ENCODE results near the gene RPL32. TPM values are rescaled to one million over a fixed set of nuclear protein-coding genes. Genes with fewer than 3 reads are reported as not detected.
A peak's percentile ranks its signal among the peaks of the same experiment; 100 is the strongest.

The RPL32 gene
- total and polyA plus RNA-seq, 9 of the 15 experiments (the other 6 are each of a cell fraction or from before 2014, with no cell fraction given) = 2,738 to 6,200 (median 4,286) TPM

DNA sequence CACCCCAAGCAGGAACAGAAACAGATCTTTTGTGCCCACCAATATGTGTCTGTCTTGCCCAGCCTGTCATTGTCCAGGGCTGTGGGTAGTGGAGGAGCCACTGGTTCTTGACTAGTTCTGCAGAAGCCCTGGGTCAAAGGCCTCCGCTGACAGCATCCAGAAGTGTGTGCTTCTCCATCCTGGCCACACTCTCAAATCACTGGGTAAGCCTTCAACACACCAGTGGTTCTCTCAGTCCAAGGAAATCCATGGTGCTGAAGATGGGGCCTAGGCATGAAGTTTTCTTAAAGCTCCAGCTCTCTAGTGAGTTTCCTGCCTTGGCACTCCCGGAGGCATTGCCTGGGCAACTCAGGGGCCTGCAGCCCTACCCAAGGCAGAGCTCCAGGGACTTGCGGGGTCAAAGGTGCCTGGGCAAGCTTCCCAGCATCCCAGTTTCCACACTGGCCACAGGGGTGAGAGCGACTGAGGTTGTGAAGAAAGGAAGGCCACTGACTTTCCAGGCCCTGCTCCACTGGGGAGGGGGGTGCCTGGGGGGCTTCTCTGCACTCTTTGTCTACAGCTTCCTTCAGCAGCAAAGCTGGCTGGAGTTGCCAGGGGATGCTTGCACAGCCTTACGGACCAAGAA is 37.9 kb upstream of the RPL32 start (continued):
- no peak for TF ChIP-seq JUNB (CRISPR knock-in tag; conservative IDR thresholded peaks at IDR 0.05)
- TF ChIP-seq NCOA4 (IDR thresholded peaks at IDR 0.05; ENCODE audit: partially characterized antibody) = no peak
- no peak for TF ChIP-seq RBM25 (IDR thresholded peaks at IDR 0.05; ENCODE audit: low read depth, low read length, severe bottlenecking)
- no peak for TF ChIP-seq KDM5B (IDR thresholded peaks at IDR 0.05; ENCODE audit: insufficient replicate concordance, low read depth, low read length)
- TF ChIP-seq SRF (CRISPR knock-in tag; IDR thresholded peaks at IDR 0.05) = no peak
- no peak for TF ChIP-seq TBL1XR1 (IDR thresholded peaks at IDR 0.05; ENCODE audit: low read length in 2 of 2)
- no peak for TF ChIP-seq SMARCE1 (IDR thresholded peaks at IDR 0.05)
- TF ChIP-seq ZNF589 (CRISPR knock-in tag; IDR thresholded peaks at IDR 0.05; ENCODE audit: low read depth) = 0 out of 2 replicates have a peak, but pooled peaks have one; percentile 22
- TF ChIP-seq ZKSCAN3 (CRISPR knock-in tag; IDR thresholded peaks at IDR 0.05) = no peak
- TF ChIP-seq DNMT1 (IDR thresholded peaks at IDR 0.05) = no peak
- TF ChIP-seq, protein P1, sequence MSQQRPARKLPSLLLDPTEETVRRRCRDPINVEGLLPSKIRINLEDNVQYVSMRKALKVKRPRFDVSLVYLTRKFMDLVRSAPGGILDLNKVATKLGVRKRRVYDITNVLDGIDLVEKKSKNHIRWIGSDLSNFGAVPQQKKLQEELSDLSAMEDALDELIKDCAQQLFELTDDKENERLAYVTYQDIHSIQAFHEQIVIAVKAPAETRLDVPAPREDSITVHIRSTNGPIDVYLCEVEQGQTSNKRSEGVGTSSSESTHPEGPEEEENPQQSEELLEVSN (IDR thresholded peaks at IDR 0.05; ENCODE audit: borderline replicate concordance in 1 of 2, extremely low read depth in 1 of 2, insufficient read depth in 1 of 2, insufficient read length in 1 of 2, low read depth in 1 of 2, low read length in 1 of 2, poor library complexity in 1 of 2, severe bottlenecking in 1 of 2) = no peak
- no peak for TF ChIP-seq MEF2A (IDR thresholded peaks at IDR 0.05; ENCODE audit: control insufficient read depth, low read depth, low read length)
- TF ChIP-seq ZNF699 (CRISPR knock-in tag; IDR thresholded peaks at IDR 0.05; ENCODE audit: insufficient replicate concordance) = no peak
- no peak for TF ChIP-seq ZNF830 (CRISPR knock-in tag; IDR thresholded peaks at IDR 0.05)
- peak; percentile 94 for TF ChIP-seq ZNF197 (CRISPR knock-in tag; IDR thresholded peaks at IDR 0.05; ENCODE audit: low read depth)
- no peak for TF ChIP-seq KDM2B (CRISPR knock-in tag; IDR thresholded peaks at IDR 0.05)
- no peak for TF ChIP-seq FOSL1 (tag; conservative IDR thresholded peaks at IDR 0.05)
- TF ChIP-seq ZNF507 (tag; conservative IDR thresholded peaks at IDR 0.05) = no peak
- no peak for TF ChIP-seq HDGF (IDR thresholded peaks at IDR 0.05)
- no peak for TF ChIP-seq SRSF1 (IDR thresholded peaks at IDR 0.05; ENCODE audit: low read depth, low read length)
- TF ChIP-seq PRMT5 (CRISPR knock-in tag; IDR thresholded peaks at IDR 0.05) = peak; percentile 64; the same call in 1 of the 2 replicates
- TF ChIP-seq, protein P2, sequence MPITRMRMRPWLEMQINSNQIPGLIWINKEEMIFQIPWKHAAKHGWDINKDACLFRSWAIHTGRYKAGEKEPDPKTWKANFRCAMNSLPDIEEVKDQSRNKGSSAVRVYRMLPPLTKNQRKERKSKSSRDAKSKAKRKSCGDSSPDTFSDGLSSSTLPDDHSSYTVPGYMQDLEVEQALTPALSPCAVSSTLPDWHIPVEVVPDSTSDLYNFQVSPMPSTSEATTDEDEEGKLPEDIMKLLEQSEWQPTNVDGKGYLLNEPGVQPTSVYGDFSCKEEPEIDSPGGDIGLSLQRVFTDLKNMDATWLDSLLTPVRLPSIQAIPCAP (CRISPR knock-in tag; IDR thresholded peaks at IDR 0.05; ENCODE audit: borderline replicate concordance) = no peak
- TF ChIP-seq GABPB1 (CRISPR knock-in tag; IDR thresholded peaks at IDR 0.05) = no peak
- TF ChIP-seq, protein P3, sequence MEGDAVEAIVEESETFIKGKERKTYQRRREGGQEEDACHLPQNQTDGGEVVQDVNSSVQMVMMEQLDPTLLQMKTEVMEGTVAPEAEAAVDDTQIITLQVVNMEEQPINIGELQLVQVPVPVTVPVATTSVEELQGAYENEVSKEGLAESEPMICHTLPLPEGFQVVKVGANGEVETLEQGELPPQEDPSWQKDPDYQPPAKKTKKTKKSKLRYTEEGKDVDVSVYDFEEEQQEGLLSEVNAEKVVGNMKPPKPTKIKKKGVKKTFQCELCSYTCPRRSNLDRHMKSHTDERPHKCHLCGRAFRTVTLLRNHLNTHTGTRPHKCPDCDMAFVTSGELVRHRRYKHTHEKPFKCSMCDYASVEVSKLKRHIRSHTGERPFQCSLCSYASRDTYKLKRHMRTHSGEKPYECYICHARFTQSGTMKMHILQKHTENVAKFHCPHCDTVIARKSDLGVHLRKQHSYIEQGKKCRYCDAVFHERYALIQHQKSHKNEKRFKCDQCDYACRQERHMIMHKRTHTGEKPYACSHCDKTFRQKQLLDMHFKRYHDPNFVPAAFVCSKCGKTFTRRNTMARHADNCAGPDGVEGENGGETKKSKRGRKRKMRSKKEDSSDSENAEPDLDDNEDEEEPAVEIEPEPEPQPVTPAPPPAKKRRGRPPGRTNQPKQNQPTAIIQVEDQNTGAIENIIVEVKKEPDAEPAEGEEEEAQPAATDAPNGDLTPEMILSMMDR (IDR thresholded peaks at IDR 0.05 in 2 of 3, conservative IDR thresholded peaks at IDR 0.05 in 1 of 3; ENCODE audit: insufficient read depth in 2 of 3, low read depth in 1 of 3, low read length in 3 of 3) = no peak
- TF ChIP-seq NBN (IDR thresholded peaks at IDR 0.05; ENCODE audit: low read depth) = no peak
- peak; percentile 5; the same call in 1 of the 2 replicates for TF ChIP-seq CREM (IDR thresholded peaks at IDR 0.05; ENCODE audit: low read depth)
